ENCODE measurements around the gene KCNMA1. TPM values are rescaled to one million over a fixed set of nuclear protein-coding genes. Genes with fewer than 3 reads are reported as not detected.

Gene KCNMA1
- total and polyA plus RNA-seq, 10 of the 15 experiments (the other 5 are each of a cell fraction or from before 2014, with no cell fraction given), result 8.5 to 77.0 (median 21.3) TPM

- TF ChIP-seq E2F4 (IDR thresholded peaks at IDR 0.05; ENCODE audit: low read depth, low read length) (no peak), ZNF687 (IDR thresholded peaks at IDR 0.05) (no peak), FOXK2 (IDR thresholded peaks at IDR 0.05) (no peak)
These were observed 396.8 kb downstream of the KCNMA1 start (continued) for GRCh38 chr10:77240706-77241349.

- Histone ChIP-seq H3K9me3 (replicated peaks; ENCODE audit: control insufficient read depth, insufficient read depth, low read length) (no peaks in the 10 kb centered on the region), H3K27me3 (replicated peaks in 1 of 2; ENCODE audit: control insufficient read depth in 2 of 2, insufficient read depth in 2 of 2, low read length in 1 of 2) (no peaks in the 10 kb centered on the region), H3K4me3 (no peak overlapping the region), H3K79me2 (ENCODE audit: control insufficient read depth, insufficient read depth, low read length) (no peaks in the 10 kb centered on the region), H4K20me1 (ENCODE audit: control insufficient read depth, insufficient read depth) (no peaks in the 10 kb centered on the region), H3K36me3 (ENCODE audit: control insufficient read depth in 2 of 2, insufficient read depth in 2 of 2, low read length in 1 of 2) (no peaks in the 10 kb centered on the region), H3K27ac (ENCODE audit: control insufficient read depth, insufficient read depth) (no peak overlapping the region), H3K4me1 (ENCODE audit: control insufficient read depth, insufficient read depth, low read length) (no peaks in the 10 kb centered on the region), H3K4me2 (ENCODE audit: control insufficient read depth, insufficient read depth) (no peak overlapping the region), H3K9ac (ENCODE audit: control insufficient read depth, insufficient read depth, low read length) (no peak overlapping the region), H2AFZ (ENCODE audit: control insufficient read depth, low read depth, low read length) (no peak overlapping the region)
- BruUV-seq (replicated peaks), result no TSS peak
- no peak for ATAC-seq
- FAIRE-seq, result no peak
- ChIA-PET POLR2A (no interaction called here), CTCF (interaction anchor here (0.6 to 1.5 kb wide), 6 partner anchors 8 to 159 kb away, joined by 3 to 7 read pairs (median 4); no protein-coding TSS in a partner anchor), SMC1A (ENCODE audit: uncharacterized antibody, unreplicated experiment) (interaction anchor here (1.0 kb wide), 1 partner anchor 66 kb away, joined by 3 read pairs; no protein-coding TSS in a partner anchor), RAD21 (ENCODE audit: unreplicated experiment) (no interaction called here)
- intact Hi-C loops (cut with micrococcal nuclease; ENCODE audit: unreplicated experiment) (no loop called here), in situ Hi-C loops (cut with MboI) (no loop called here)
- WGBS (ENCODE audit: insufficient coverage, insufficient replicate concordance, low lambda C conversion rate, missing lambda C conversion rate), result 37% methylated on average over 5 of the region's 5 CpGs
- no peak for DNase-seq (ENCODE audit: low read depth, low spot score)
- TF ChIP-seq SMARCA5 (IDR thresholded peaks at IDR 0.05) (no peak), NFYB (IDR thresholded peaks at IDR 0.05; ENCODE audit: insufficient read depth, low read depth, low read length) (no peak), IRF3 (IDR thresholded peaks at IDR 0.05) (no peak), USF1 (IDR thresholded peaks at IDR 0.05; ENCODE audit: borderline replicate concordance, extremely low read length, insufficient read depth, low read depth, low read length) (no peak), PML (IDR thresholded peaks at IDR 0.05; ENCODE audit: low read length) (no peak), ZZZ3 (IDR thresholded peaks at IDR 0.05; ENCODE audit: control insufficient read depth, insufficient read length, low read depth) (no peak), RAD21 (IDR thresholded peaks at IDR 0.05; ENCODE audit: insufficient read depth, low read depth, low read length) (no peak), JUNB (IDR thresholded peaks at IDR 0.05) (no peak), POLR2AphosphoS2 (IDR thresholded peaks at IDR 0.05; ENCODE audit: low read depth, low read length) (no peak), KDM1A (IDR thresholded peaks at IDR 0.05; ENCODE audit: borderline replicate concordance) (no peak), RFX5 (IDR thresholded peaks at IDR 0.05; ENCODE audit: low read depth, low read length) (no peak), KLF5 (IDR thresholded peaks at IDR 0.05; ENCODE audit: partially characterized antibody) (no peak)
These were observed 397.5 kb downstream of the KCNMA1 start for GRCh38 chr10:77240041-77240652.
